Erythroblast (primary cell): ENCODE results near the gene RPS6KA2.

Experiments
- GATA1 ChIP-seq: IDR thresholded peaks from 2 replicates; pipeline ENCODE4 v1.6.1; 2011; ENCODE audit warnings: low read depth, mild to moderate bottlenecking, control low read depth, low read length, moderate library complexity
- POLR2A ChIP-seq: IDR thresholded peaks from 2 replicates; pipeline ENCODE4 v1.6.1; 2011; ENCODE audit warnings: mild to moderate bottlenecking, low read length

DNA sequence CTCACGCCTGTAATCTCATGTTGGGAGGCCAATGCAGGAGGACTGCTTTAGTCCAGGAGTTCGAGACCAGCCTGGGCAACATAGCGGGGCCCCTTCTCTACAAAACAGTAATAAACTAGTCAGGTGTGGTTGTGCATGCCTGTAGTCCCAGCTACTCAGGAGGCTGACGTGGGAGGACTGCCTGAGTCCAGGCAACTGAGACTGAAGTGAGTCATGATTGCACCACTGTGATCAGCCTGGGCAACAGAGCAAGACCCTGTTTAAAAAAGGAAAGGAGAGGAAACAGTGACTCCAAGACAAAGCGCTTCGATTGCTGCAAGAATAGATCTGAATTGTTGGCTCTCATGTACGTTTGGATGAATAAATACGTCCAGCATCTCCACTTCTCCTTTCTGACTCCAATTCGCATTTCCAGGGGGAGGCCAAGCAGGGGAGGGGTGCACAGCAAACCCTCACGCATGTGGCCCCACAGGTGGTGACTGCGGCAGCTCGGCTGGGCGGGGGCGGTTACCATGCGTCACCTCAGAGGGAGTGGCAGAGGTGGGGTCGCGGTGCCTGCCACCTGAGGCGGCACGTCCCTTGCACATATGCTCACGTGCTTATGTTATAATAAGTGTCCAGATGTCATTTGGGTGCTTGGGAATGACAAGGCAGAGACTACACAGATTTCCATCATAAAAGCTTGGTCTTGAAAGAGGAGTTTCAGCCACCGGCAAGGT is 149.2 kb downstream of the RPS6KA2 start:
- no peak for TF ChIP-seq POLR2A
- no peak for TF ChIP-seq GATA1
